Mammary epithelial cell (primary cell): ENCODE measurements around the gene CA9.

Experiments used
- EZH2 ChIP-seq: IDR thresholded peaks from 2 replicates; pipeline ENCODE4 v1.6.1; 2012; ENCODE audit warnings: low read length, inconsistent platforms, borderline replicate concordance
- TF ChIP-seq, protein P1 (sequence below), 2 donors: IDR thresholded peaks in 1 of 2; conservative IDR thresholded peaks in 1 of 2; 2 replicates each; pipeline ENCODE4 v1.5.1; 2011 to 2012; ENCODE audit warnings: inconsistent platforms in 2 of 2, low read length in 2 of 2, mild to moderate bottlenecking in 2 of 2, control low read depth in 1 of 2, low read depth in 1 of 2; ENCODE audit not compliant: insufficient read depth in 1 of 2; ENCODE audit errors: extremely low read depth in 1 of 2

DNA sequence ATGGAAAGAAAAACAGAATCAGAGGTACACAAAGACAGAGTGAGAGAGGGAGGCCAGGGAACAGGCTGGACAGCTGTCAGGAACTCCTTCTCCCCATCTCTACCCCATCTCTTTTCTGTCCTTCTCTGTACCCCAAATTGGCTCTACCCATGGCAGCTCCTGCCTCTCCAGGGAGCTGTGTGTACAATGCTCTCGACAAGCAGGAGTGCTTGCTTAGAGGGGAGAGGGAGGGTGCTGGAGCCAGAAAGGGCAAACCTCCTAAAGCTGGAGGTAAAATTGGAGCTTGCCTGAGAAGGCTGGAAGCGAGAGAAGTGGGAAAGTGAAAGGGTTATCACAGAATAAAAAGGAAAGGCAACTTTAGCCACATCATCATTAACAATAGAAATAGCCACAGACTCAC, 9.6 kb downstream of the CA9 start:
- TF ChIP-seq EZH2, result no peak
- TF ChIP-seq, protein P1, sequence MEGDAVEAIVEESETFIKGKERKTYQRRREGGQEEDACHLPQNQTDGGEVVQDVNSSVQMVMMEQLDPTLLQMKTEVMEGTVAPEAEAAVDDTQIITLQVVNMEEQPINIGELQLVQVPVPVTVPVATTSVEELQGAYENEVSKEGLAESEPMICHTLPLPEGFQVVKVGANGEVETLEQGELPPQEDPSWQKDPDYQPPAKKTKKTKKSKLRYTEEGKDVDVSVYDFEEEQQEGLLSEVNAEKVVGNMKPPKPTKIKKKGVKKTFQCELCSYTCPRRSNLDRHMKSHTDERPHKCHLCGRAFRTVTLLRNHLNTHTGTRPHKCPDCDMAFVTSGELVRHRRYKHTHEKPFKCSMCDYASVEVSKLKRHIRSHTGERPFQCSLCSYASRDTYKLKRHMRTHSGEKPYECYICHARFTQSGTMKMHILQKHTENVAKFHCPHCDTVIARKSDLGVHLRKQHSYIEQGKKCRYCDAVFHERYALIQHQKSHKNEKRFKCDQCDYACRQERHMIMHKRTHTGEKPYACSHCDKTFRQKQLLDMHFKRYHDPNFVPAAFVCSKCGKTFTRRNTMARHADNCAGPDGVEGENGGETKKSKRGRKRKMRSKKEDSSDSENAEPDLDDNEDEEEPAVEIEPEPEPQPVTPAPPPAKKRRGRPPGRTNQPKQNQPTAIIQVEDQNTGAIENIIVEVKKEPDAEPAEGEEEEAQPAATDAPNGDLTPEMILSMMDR (conservative IDR thresholded peaks at IDR 0.05 in 1 of 2, IDR thresholded peaks at IDR 0.05 in 1 of 2; ENCODE audit: extremely low read depth in 1 of 2, insufficient read depth in 1 of 2, low read depth in 1 of 2, low read length in 2 of 2), result no peak
